Measurements from ENCODE around the gene UBLCP1. TPM values are rescaled to one million over a fixed set of nuclear protein-coding genes. Genes with fewer than 3 reads are reported as not detected.

Gene UBLCP1
- total and polyA plus RNA-seq, 2 of the 8 experiments (the other 6 are each of a cell fraction or from before 2014, with no cell fraction given): 13.0 to 40.9 TPM

GRCh38 chr5:159216454-159216853 is 46.6 kb upstream of the UBLCP1 start (continued):
- TF ChIP-seq ATF2 (IDR thresholded peaks at IDR 0.05; ENCODE audit: low read length) (no peak), SUZ12 (IDR thresholded peaks at IDR 0.05; ENCODE audit: low read length) (no peak), YY1 (IDR thresholded peaks at IDR 0.05; ENCODE audit: low read depth, low read length) (no peak), JUN (IDR thresholded peaks at IDR 0.05; ENCODE audit: low read depth, low read length) (no peak), EGR1 (IDR thresholded peaks at IDR 0.05; ENCODE audit: borderline replicate concordance, low read depth, low read length) (no peak)

Data from H1 (cell line).